ENCODE measurements around the gene DCDC2C. TPM values are rescaled to one million over a fixed set of nuclear protein-coding genes. Genes with fewer than 3 reads are reported as not detected.

DCDC2C gene
- total RNA-seq, 1 donor from 2014 or later = not detected

DNA sequence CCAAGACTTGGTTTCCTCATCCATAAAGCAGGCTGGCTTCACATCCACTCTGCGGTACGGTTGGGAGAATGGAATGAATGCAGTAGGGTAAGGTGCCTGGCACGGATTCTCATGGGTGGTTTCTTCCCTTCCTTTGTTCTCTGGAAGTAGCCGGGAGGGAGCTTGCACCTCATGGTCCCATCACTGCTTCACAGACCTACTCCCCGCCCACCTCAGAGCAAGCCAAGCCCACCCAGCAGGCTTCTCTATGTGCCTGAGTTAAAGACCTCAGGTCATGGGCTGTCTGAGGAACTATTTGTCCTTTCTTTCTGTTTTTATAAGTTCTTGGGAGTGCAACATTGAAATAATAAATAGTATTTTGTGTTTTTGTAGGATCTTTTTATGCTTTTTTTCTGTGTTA, 3.5 kb downstream of the DCDC2C start:
- peaks cover 7% of the 10 kb centered on the region for H3K4me1 Mint-ChIP-seq

DNA sequence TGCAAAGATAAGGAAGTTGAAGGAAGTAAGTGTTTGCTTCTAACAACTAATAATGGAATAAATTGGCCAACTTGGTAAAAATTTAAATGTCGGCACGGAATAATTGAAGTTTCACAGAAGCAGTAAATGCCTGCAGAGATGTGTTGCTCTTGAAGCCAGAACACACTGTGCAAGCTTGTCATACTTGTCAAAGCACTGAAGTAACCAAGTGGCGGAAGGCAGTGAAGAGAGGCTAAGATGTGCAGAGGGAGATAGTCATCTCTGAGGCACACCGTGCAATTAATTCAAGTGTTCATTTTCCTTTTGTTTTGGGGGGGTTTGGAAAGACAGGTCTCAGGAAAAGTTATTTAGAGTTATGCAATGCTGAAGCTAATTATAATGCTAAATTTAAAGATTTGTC, 5.2 kb downstream of the DCDC2C start:
- Mint-ChIP-seq H3K4me3 (no peak overlapping the region), H3K27ac (no peak overlapping the region), H3K4me1 (peaks cover 5% of the 10 kb centered on the region), H3K27me3 (ENCODE audit: low read depth) (peaks cover 58% of the 10 kb centered on the region), H3K36me3 (no peaks in the 10 kb centered on the region), H3K9me3 (no peaks in the 10 kb centered on the region)
- TF ChIP-seq, protein P1, sequence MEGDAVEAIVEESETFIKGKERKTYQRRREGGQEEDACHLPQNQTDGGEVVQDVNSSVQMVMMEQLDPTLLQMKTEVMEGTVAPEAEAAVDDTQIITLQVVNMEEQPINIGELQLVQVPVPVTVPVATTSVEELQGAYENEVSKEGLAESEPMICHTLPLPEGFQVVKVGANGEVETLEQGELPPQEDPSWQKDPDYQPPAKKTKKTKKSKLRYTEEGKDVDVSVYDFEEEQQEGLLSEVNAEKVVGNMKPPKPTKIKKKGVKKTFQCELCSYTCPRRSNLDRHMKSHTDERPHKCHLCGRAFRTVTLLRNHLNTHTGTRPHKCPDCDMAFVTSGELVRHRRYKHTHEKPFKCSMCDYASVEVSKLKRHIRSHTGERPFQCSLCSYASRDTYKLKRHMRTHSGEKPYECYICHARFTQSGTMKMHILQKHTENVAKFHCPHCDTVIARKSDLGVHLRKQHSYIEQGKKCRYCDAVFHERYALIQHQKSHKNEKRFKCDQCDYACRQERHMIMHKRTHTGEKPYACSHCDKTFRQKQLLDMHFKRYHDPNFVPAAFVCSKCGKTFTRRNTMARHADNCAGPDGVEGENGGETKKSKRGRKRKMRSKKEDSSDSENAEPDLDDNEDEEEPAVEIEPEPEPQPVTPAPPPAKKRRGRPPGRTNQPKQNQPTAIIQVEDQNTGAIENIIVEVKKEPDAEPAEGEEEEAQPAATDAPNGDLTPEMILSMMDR (IDR thresholded peaks at IDR 0.05; ENCODE audit: unreplicated experiment) = no peak
- no peak for DNase-seq (ENCODE audit: low spot score in 2 of 2, unreplicated experiment in 2 of 2)

More for the DNA sequence above, 3.5 kb downstream of the DCDC2C start:
- H3K36me3 Mint-ChIP-seq = peaks cover 2% of the 10 kb centered on the region
- TF ChIP-seq, protein P1 (IDR thresholded peaks at IDR 0.05; ENCODE audit: unreplicated experiment) = no peak
- DNase-seq (ENCODE audit: low spot score in 2 of 2, unreplicated experiment in 2 of 2) = no peak
- no peak overlapping the region for H3K27ac Mint-ChIP-seq
- no peak overlapping the region for H3K4me3 Mint-ChIP-seq
- peaks cover 75% of the 10 kb centered on the region for H3K27me3 Mint-ChIP-seq (ENCODE audit: low read depth)
- peaks cover 7% of the 10 kb centered on the region for H3K9me3 Mint-ChIP-seq

DNA sequence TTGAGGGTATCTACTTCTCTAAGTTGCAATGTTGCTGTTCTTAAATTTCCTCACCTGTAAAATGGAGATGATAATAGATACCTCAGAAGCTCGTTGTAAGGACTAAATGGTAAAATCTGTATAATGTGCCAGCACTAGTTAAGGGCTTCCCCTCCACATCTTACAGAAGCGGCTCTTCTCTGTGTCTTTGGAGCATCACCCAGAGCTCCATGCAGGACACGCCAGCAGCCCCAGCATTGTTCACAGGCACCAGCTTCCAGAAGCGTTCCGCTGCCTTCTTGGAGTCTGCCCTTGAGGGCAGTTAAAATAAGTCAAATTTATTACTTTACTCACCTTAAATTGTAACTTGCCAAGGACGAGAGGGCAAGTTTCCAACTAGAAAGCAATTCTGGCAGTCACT, 5.8 kb downstream of the DCDC2C start:
- DNase-seq (ENCODE audit: low spot score in 2 of 2, unreplicated experiment in 2 of 2) = no peak
- H3K27ac Mint-ChIP-seq = no peak overlapping the region
- TF ChIP-seq, protein P1 (IDR thresholded peaks at IDR 0.05; ENCODE audit: unreplicated experiment) = no peak
- no peaks in the 10 kb centered on the region for H3K36me3 Mint-ChIP-seq
- H3K4me1 Mint-ChIP-seq = peaks cover 5% of the 10 kb centered on the region
- H3K9me3 Mint-ChIP-seq = no peaks in the 10 kb centered on the region
- H3K27me3 Mint-ChIP-seq (ENCODE audit: low read depth) = peaks cover 57% of the 10 kb centered on the region
- H3K4me3 Mint-ChIP-seq = no peak overlapping the region

DNA sequence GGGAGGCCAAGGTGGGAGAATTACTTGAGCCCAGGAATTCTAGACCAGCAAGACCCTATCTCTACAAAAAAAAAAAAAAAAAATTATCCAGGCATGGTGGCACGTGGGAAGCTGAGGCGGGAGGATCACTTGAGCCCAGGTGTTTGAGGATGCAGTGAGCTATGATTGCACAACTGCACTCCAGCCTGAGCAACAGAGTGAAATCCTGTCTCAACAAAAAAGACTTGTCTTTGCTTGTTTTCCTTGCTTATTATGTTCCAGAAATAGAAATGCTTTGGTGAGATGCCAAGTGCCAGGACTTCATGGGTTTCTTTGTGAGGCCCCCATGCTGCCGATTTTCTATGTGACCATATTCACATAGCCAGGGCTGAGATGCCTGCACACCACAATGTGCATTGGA, 9.0 kb downstream of the DCDC2C start:
- H3K9me3 Mint-ChIP-seq = no peaks in the 10 kb centered on the region
- H3K4me3 Mint-ChIP-seq = no peak overlapping the region
- TF ChIP-seq, protein P1 (IDR thresholded peaks at IDR 0.05; ENCODE audit: unreplicated experiment) = no peak

DNA sequence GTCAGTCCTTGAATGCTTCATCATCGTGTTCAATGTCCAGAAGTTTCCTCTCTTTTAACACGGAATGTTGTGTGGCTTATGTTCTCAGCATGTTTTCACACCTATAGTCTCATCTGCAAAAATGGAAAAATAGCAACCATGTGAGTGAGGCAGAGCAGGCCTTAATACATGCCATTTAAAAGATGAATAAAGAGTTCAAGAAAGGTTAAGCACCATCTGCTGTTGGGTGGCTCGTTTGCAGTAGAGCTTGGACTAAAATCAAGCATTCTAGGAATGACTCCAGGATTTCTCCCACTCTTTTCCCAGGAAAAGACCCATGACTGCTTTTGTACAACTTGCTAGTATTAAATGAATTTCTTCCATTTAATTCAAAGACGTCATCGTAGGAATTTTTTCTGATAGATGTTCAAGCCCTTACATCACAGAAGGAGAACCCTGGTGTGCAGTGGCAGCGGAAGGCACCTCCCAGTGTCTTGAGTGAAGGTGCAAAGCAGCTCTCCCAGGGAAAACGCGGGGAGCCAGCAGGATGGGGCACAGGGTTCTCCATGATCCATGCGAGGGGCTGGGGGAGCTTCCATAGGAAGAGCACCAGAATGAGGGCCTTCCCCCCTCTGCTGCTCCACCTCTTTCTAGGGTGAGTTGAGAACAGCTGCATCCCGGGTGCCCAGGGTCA, 9.6 kb downstream of the DCDC2C start:
- no peaks in the 10 kb centered on the region for H3K4me1 Mint-ChIP-seq
- peaks cover 27% of the 10 kb centered on the region for H3K27me3 Mint-ChIP-seq (ENCODE audit: low read depth)
- H3K27ac Mint-ChIP-seq = no peak overlapping the region
- H3K9me3 Mint-ChIP-seq = no peaks in the 10 kb centered on the region
- no peaks in the 10 kb centered on the region for H3K36me3 Mint-ChIP-seq
- H3K4me3 Mint-ChIP-seq = no peak overlapping the region
- no peak for DNase-seq (ENCODE audit: low spot score in 2 of 2, unreplicated experiment in 2 of 2)
- TF ChIP-seq, protein P1 (IDR thresholded peaks at IDR 0.05; ENCODE audit: unreplicated experiment) = no peak

More for the DNA sequence above, 9.0 kb downstream of the DCDC2C start:
- no peak for DNase-seq (ENCODE audit: low spot score in 2 of 2, unreplicated experiment in 2 of 2)
- H3K27ac Mint-ChIP-seq = no peak overlapping the region
- no peaks in the 10 kb centered on the region for H3K4me1 Mint-ChIP-seq
- no peaks in the 10 kb centered on the region for H3K36me3 Mint-ChIP-seq
- H3K27me3 Mint-ChIP-seq (ENCODE audit: low read depth) = peaks cover 31% of the 10 kb centered on the region

Measured in mesothelial cell of epicardium (in vitro differentiated cells).